H1 (cell line): Measurements from ENCODE around the gene COPZ1. TPM values are rescaled to one million over a fixed set of nuclear protein-coding genes. Genes with fewer than 3 reads are reported as not detected.

Experiments used
- ATF2 ChIP-seq: IDR thresholded peaks from 2 replicates; pipeline ENCODE4 v1.6.1; 2012; ENCODE audit warnings: low read length, inconsistent platforms
- CHD2 ChIP-seq: IDR thresholded peaks from 2 replicates; pipeline ENCODE4 v1.6.1; 2012; ENCODE audit warnings: low read length, improper control_type of control experiment
- E2F6 ChIP-seq: IDR thresholded peaks from 2 replicates; pipeline ENCODE4 v1.6.1; 2012; ENCODE audit warnings: inconsistent platforms
- EP300 ChIP-seq, 2 experiments: IDR thresholded peaks; 1 replicate in 1 of 2; 2 replicates in 1 of 2; pipeline ENCODE4 v1.6.1; 2011 to 2012; ENCODE audit warnings: low read depth in 2 of 2, low read length in 2 of 2, mild to moderate bottlenecking in 2 of 2, borderline replicate concordance in 1 of 2, inconsistent platforms in 1 of 2, moderate library complexity in 1 of 2
- HDAC2 ChIP-seq, 2 experiments: fragments of 300-600 bp in 1 of 2; sonication (generic) in 1 of 2; IDR thresholded peaks; 2 replicates each; pipeline ENCODE4 v1.6.1; 2011 to 2012; ENCODE audit warnings: low read depth in 2 of 2, low read length in 2 of 2, mild to moderate bottlenecking in 2 of 2, moderate library complexity in 2 of 2, borderline replicate concordance in 1 of 2, inconsistent platforms in 1 of 2
- HDAC6 ChIP-seq: IDR thresholded peaks from one replicate; pipeline ENCODE4 v1.7.1; 2012; ENCODE audit warnings: low read depth, mild to moderate bottlenecking, inconsistent platforms, low read length, moderate library complexity
- JUN ChIP-seq: IDR thresholded peaks from 2 replicates; pipeline ENCODE4 v1.6.1; 2011; ENCODE audit warnings: low read depth, mild to moderate bottlenecking, improper control_type of control experiment, low read length
- KDM5A ChIP-seq: fragments of 200-600 bp; IDR thresholded peaks from 2 replicates; pipeline ENCODE4 v1.7.1; 2012; ENCODE audit warnings: mild to moderate bottlenecking, low read length, inconsistent platforms, mixed read lengths
- MAX ChIP-seq: IDR thresholded peaks from 2 replicates; pipeline ENCODE4 v1.6.1; 2012; ENCODE audit warnings: inconsistent platforms
- NRF1 ChIP-seq: IDR thresholded peaks from 2 replicates; pipeline ENCODE4 v1.6.1; 2011; ENCODE audit warnings: mild to moderate bottlenecking, low read depth, low read length, improper control_type of control experiment
- PHF8 ChIP-seq: fragments of 200-600 bp; sonication (generic); conservative IDR thresholded peaks from 2 replicates; pipeline ENCODE4 v1.7.1; 2012; ENCODE audit warnings: low read depth, mild to moderate bottlenecking, inconsistent platforms, low read length, moderate library complexity
- POLR2A ChIP-seq, 2 experiments: IDR thresholded peaks; 1 replicate in 1 of 2; 2 replicates in 1 of 2; pipeline ENCODE4 v1.6.1; 2011; ENCODE audit warnings: low read depth in 2 of 2, low read length in 2 of 2, mild to moderate bottlenecking in 2 of 2; ENCODE audit errors: control extremely low read depth in 1 of 2
- POLR2AphosphoS5 ChIP-seq: IDR thresholded peaks from 2 replicates; pipeline ENCODE4 v1.6.1; 2011; ENCODE audit warnings: low read depth, low read length
- RBBP5 ChIP-seq: IDR thresholded peaks from 2 replicates; pipeline ENCODE4 v1.7.1; 2012; ENCODE audit warnings: low read depth, mild to moderate bottlenecking, inconsistent platforms, low read length, moderate library complexity, borderline replicate concordance
- SP1 ChIP-seq: IDR thresholded peaks from 2 replicates; pipeline ENCODE4 v1.6.1; 2011; ENCODE audit warnings: low read depth, low read length
- SP4 ChIP-seq: IDR thresholded peaks from 2 replicates; pipeline ENCODE4 v1.6.1; 2012; ENCODE audit warnings: low read length, inconsistent platforms
- TAF7 ChIP-seq: optimal IDR thresholded peaks from 2 replicates; pipeline ENCODE3; 2011; ENCODE audit warnings: low read depth, mild to moderate bottlenecking, inconsistent platforms, low read length, moderate library complexity, borderline replicate concordance
- TBP ChIP-seq: IDR thresholded peaks from 2 replicates; pipeline ENCODE4 v1.6.1; 2011; ENCODE audit warnings: low read depth, low read length, improper control_type of control experiment
- YY1 ChIP-seq: IDR thresholded peaks from 2 replicates; pipeline ENCODE4 v1.6.1; 2011; ENCODE audit warnings: low read depth, mild to moderate bottlenecking, low read length
- polyA plus RNA-seq, 7 experiments: library from polyadenylated mRNA; depleted of rRNA in 3 of 7; stranded (reverse) in 5 of 7; unstranded in 2 of 7; fragments of >200 nt in 5 of 7; fragments of 200-250 nt in 2 of 7; gene quantifications; 1 replicate in 5 of 7; 2 replicates in 1 of 7; 4 replicates in 1 of 7; pipeline versions ENCODE4 v1.2.1 to v1.2.3, GENCODE V29; 2011 to 2013; ENCODE audit warnings: missing spikeins in 2 of 7, mixed read lengths in 2 of 7
- total RNA-seq: library from RNA; stranded (reverse); fragmentation: NEBNext Ultra II Directional; extraction: Animal tissue kit (Norgen Biotek cat#: 25700); gene quantifications from 2 replicates; pipeline ENCODE4 v1.2.1, GENCODE V29; 2021

COPZ1 gene
- total and polyA plus RNA-seq, 2 of the 8 experiments (the other 6 are each of a cell fraction or from before 2014, with no cell fraction given), result 103 to 133 TPM

GRCh38 chr12:54279632-54280467 lies 45.1 kb upstream of the COPZ1 start, which contains the start of gene CBX5 (continued):
- TF ChIP-seq SP1 (peak; percentile 97), JUN (no peak), POLR2A (IDR thresholded peaks at IDR 0.05; ENCODE audit: control extremely low read depth in 1 of 2, low read depth in 2 of 2, low read length in 2 of 2) (peak; percentile 96 to 99), HDAC2 (IDR thresholded peaks at IDR 0.05; ENCODE audit: borderline replicate concordance in 1 of 2, low read depth in 2 of 2, low read length in 2 of 2) (0 out of 4 replicates have a peak, but pooled peaks of 1 of the 2 experiments have one; percentile 25), HDAC6 (no peak), ATF2 (peak; percentile 85), PHF8 (peak; percentile 96), CHD2 (peak; percentile 83), EP300 (IDR thresholded peaks at IDR 0.05; ENCODE audit: borderline replicate concordance in 1 of 2, low read depth in 2 of 2, low read length in 2 of 2) (0 out of 3 replicates have a peak, but pooled peaks of 1 of the 2 experiments have one; percentile 26), RBBP5 (0 out of 2 replicates have a peak, but pooled peaks have one; percentile 26), NRF1 (peak; percentile 100), E2F6 (peak; percentile 98), MAX (peak; percentile 96), POLR2AphosphoS5 (peak; percentile 95), YY1 (peak; percentile 96), KDM5A (no peak), TBP (peak; percentile 97), SP4 (peak; percentile 91; the same call in 1 of the 2 replicates), TAF7 (peak; percentile 97)
